ENCODE results near the gene SFTPD.

SFTPD gene

DNA sequence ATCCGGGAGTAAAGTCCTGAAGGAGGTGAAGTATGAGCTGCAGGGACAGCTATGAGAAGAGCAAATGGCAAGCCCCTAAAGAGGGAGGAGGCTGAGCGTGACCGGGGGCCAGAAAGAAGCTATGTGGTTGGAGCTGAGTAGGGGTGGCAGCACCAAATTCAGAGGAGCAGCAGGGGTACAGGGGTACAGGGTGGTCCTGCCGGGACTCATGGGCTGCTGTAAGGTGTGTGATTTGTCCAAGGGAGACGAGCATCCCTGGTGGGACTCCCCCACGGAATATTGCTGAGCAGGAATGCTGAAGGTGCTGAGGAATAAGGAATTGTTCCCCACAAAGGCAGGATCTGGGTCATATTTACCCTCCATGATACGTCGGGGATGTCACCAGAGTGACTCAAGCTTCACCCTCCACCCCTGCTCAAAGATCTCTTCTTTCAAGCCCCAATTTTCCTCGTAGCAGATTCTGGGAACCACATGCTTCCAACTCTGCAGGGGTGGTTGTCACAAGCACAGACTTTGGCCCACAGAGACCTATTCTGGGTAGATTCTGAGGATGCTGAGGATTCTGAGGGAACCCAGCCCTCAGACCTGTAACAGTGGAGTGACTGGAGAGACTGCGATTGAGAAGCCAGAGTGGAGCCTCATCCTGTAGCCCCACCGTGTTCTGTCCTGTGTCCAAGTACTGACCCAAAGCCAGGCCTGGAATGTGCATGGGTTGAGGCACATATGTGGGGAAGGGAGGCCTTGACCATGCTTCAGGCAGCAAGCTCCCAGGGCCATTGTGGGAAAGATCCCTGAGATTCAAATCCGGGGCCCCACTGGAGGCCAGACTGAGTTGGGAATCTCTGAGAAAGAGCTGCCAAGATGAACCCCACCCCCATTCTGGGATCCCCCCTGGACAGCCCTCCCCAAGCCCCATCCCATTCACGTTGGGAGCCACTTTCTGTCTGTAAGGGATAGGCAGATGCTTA is 4.2 kb downstream of the SFTPD start:
- DNase-seq: no peak

DNA sequence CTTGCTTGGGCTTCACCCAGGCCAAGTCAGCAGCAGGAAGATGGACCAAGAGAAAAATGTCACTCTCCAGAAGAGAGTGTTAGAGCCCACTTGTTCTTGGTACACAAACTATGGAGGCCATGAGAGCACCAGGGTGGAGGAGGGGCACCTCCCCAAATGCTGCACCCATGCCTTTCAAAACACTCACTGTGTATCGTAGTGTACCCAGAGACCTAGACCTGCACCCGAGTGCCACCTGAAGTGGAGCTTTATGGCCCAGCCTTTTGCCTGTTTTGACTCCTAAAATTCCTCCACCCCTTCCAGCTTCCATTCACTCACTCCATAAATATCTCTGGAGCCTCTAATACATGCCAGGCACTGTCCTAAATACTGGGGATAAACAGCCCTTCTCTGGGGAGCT is 5.0 kb downstream of the SFTPD start:
- DNase-seq: peak in 1 of 2 experiments; percentile 10

DNA sequence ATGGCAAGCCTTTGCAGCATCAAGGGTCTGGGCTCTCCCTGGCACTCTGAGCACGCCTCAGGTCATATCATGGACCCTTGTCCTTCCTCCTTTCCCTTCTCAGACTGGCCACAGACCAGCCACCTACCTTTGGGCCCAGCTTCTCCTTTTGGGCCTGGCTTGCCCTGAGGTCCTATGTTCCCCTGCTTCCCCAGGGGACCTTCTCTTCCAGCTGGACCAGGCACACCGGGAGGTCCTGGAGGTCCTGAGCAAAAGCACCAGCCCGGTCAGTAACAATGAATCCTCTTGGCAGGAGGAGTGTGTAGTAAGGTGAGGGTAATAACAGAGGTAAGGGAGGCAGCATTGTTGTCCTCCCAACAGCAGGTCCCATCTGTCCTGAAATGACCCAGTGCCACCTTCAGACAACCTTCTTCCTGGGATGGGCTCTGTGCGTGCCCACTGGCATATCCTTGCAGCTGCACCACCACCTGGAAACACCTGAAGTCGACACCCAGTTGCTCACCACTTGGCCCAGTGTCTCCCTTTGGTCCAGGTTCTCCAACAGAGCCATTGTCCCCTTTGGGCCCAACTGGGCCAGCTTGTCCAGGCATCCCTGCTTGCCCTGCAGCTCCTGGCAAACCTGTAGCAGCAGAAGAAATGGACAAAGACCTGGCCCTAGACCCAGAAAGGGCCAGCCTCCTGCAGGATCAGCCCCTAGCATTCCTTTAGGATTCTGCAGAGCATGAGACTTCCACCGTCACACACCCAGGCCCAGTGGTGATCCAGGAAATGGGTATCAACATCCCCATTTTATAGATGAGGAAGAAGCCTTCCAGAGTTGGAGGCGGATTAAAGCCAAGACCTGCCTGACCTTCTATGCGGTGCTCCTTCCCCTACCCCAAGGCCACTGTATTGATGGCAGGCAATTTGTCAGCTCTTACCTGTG is 6.4 kb downstream of the SFTPD start:
- peak in 1 of 2 experiments; percentile 2 for DNase-seq

DNA sequence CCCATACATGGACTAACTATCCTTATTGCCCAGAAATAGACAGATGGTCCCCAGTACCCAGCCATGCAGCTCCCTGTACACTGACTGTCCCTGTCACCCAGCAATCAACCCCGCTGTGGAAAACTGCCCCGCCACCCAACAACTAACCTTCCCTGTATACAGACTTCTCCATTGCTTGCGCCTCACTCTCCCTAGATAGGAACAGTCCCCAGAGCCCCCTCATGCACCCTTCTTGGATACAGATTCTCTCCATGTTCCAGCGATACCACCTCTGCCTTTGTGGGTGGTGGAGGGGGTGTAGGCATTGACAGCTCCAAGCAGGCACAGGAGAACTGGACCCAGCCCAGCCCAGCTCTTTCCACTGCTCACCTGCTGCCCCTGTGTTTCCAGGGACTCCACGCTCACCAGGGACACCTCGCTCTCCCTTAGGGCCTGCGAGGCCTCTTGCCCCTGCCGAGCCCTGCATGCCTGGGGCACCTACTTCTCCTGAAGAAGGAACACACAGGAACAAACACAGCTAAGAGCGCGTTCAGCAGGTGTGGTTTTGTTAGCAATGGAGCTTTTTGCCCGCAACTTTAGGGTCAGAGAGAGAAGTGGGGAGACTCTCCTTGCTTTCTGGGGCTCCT is 7.2 kb downstream of the SFTPD start:
- DNase-seq: peak in 1 of 2 experiments; percentile 6

DNA sequence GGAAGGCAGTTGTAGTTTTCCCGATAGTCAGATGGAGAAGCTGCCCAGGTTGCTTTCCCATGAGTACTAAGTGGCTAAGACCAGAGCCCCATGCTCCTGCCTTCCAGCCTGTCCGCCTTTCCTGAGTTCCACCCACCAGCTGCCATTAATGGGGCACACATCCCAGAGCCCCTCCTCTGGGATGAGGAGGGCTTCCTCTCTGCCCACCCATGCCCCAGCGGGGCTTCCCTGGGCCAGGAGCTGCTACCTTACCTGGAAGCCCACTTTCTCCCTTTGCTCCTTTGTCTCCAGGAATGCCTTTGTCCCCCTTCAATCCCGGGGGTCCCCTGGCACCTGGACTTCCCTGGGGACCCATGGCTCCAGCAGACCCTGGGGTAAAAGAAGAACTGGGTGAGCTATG is 7.8 kb downstream of the SFTPD start:
- DNase-seq: no peak

DNA sequence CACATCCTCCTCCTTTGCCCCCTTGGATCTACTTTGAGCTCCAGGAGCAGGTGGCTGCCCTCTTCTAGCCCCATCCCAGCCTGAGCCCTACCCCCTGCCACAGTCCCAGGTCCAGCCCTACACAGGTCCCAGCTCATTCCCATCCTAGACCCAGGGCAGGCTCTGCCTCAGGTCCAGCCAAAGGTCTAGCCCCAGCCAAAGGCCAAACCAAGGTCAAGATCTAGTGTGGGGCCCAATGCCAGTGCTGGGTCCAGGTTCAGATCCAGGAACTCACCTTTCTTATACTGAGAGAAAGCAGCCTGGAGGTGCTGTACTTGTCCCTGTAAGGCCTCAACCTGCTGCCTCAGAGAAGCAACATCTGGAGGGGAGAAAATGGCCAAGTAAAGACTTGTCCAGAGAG is 8.5 kb downstream of the SFTPD start:
- no peak for DNase-seq

DNA sequence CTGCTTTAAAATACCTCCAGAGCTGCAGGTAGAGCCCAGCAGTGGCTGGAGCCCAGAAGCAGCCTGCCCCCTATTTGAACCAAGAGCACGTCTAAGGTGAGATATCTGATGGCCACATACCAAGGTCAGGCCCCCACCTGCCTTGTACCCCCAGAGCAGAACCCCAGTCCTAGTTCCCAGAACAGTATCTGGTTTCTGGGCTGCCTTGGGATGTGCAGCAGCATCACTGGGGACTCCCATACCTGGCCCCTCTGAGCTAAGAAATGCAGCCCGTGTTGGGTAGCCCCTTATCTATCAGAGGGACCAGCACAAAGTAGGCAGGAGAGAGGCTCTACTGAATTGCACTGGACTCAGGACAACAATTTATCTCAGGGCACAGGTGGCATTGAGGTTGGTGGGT is 8.9 kb downstream of the SFTPD start:
- peak in 1 of 2 experiments; percentile 9 for DNase-seq

- DNase-seq: no peak
Observed at GRCh38 chr10:79938728-79939406, 10.0 kb downstream of the SFTPD start.

GRCh38 chr10:79937701-79938151 is 11.2 kb downstream of the SFTPD start:
- no peak for DNase-seq

- DNase-seq: no peak
Observed at GRCh38 chr10:79936625-79937615, 12.0 kb downstream of the SFTPD start.

GRCh38 chr10:79933961-79934360 is 14.9 kb downstream of the SFTPD start:
- no peak for DNase-seq

DNA sequence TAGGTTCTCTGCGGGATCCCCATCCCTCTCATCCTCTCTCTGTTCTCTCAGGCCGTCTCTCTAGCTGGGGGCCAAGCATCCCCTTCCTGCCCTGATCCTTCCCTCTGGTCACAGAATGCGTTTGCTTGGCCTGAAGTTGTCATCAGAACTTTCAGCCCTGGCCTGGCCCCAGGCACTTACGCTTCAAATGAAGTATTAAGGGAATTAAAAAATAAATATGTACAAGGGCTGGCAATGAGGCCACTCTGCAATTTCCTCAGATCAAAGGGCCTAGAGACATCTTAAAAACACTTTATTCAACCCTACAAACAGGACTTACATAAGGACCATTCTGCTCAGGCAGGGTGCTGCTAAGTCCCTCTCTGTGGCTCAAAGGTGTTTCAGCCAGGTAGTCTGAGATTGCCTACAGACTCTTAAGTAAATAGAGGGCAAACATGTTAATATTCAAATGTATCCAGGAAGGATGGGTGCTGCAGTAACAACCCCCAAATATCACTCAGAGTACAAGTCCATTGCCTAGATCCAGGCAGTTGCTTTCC is 16.0 kb downstream of the SFTPD start:
- DNase-seq: no peak

DNA sequence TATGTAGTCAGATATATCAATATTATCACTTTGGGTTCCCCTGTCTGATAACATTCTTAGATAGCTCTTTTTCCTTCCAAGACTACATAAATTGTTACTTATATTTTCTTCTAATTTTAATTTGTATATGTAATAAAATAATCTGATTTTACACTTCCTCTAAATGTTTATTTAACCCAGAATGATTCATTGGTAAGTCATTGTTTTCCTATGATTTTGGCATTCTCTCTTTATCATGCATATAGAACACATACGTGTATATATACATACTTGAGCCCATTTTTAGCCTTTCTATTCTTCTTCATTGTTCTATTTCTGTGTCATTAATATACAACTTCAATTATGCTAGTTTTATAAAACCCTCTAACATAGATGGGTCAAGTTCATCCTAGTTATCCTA is 16.6 kb downstream of the SFTPD start:
- DNase-seq: no peak

- no peak for DNase-seq
Observed at GRCh38 chr10:79930751-79931150, 18.2 kb downstream of the SFTPD start.

- DNase-seq: no peak
Observed at GRCh38 chr10:79930267-79930666, 18.6 kb downstream of the SFTPD start.

GRCh38 chr10:79929409-79929904 is 19.4 kb downstream of the SFTPD start:
- DNase-seq: peak; percentile 78 to 86

DNA sequence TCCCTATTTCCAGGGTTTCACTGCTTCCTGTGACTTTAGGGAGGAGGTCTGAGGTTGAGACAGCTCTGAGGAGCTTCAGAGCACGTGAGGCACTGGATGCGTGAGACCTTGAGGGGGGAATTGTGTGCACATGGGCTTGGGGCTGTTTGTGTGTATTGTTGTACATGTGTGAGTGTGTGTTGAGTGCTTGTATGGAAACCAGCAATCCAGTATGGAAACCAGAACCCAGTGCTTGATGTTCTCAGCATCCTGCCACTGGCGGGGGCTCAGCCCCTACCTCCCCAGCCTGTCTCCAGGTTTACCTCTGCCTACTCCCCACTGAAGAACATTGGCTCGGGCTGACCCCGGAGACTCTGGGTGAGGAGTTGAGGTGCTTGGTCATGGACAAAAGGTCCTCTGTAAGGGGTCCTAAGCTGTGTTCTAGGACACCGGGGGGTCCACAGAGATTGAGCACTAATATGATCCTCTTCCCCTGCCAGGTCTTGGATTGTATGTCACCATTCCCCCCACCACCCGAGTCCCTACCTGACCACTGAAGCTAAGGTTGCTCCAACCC is 20.8 kb downstream of the SFTPD start:
- DNase-seq: no peak

GRCh38 chr10:79927111-79927828 is 21.6 kb downstream of the SFTPD start:
- DNase-seq: no peak

DNA sequence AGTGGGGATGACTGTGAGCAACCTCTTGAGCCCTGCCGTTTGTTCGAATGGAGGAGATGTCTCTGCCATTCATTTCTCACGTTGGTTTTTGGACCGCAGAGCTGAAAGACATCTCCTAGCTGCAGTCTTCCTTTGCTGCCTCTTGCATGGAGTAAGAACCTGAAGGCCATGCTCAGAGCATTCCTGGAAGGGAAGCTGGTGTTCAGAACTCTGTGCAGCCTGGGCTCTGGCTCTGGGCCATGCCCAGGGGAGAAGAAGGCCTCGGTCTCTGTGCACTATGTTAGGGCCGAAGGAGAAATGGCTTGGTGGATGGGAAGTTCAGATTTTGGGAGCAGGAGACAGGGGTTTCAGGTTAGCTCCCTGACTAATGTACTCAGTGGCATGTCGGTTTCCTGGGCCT is 22.9 kb downstream of the SFTPD start:
- DNase-seq: no peak

DNA sequence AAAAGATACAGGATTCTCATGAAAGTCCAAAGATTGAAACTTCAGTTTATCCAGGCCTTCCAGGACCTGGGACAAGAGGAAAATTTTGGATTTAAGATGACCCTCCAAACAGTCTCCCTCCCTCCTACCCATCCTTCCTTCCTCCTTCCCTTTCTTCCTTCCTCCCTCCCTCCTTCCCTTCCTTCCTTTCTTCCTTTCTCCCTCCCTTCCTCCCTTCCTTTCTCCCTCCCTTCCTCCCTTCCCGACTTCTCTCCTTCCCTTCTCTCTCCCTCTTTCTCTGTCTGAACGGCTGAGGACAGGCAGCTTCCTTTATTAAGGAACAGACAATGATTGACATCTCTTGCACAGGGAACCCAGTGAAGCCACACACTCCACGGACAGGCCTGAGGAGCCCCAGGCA is 23.3 kb downstream of the SFTPD start:
- DNase-seq: no peak
